Measurements from ENCODE around the gene TP53BP1.

TP53BP1 gene

DNA sequence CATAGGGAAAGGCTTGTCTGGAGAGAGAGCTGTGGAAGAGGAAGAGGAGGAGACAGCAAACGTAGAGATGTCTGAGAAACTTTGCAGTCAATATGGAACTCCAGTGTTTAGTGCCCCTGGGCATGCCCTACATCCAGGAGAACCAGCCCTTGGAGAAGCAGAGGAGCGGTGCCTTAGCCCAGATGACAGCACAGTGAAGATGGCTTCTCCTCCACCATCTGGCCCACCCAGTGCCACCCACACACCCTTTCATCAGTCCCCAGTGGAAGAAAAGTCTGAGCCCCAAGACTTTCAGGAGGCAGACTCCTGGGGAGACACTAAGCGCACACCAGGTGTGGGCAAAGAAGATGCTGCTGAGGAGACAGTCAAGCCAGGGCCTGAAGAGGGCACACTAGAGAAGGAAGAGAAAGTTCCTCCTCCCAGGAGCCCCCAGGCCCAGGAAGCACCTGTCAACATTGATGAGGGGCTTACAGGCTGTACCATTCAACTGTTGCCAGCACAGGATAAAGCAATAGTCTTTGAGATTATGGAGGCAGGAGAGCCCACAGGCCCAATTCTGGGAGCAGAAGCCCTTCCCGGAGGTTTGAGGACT is 31.4 kb upstream of the TP53BP1 start:
- no peaks in the 10 kb centered on the region for H3K79me2 ChIP-seq (ENCODE audit: low read length)
- DNase-seq: peak; percentile 36
- no peaks in the 10 kb centered on the region; the same call in 1 of the 2 replicates for H3K27me3 ChIP-seq (replicated peaks; ENCODE audit: insufficient read depth, low read length)
- H3K4me3 ChIP-seq (ENCODE audit: low read length): no peak overlapping the region
- H3K27ac ChIP-seq (ENCODE audit: low read length): no peak overlapping the region
- no peaks in the 10 kb centered on the region for H3K9me2 ChIP-seq (replicated peaks; ENCODE audit: insufficient read depth, low read length)
- no peak overlapping the region for H3K9ac ChIP-seq (ENCODE audit: low read length)
- TF ChIP-seq EZH2 (optimal IDR thresholded peaks at IDR 0.05; ENCODE audit: low read depth, low read length): no peak
- peak; percentile 28 for TF ChIP-seq CTCF (IDR thresholded peaks at IDR 0.05; ENCODE audit: low read length)
- TF ChIP-seq EZH2phosphoT487 (IDR thresholded peaks at IDR 0.05; ENCODE audit: low read length): no peak
- H4K20me1 ChIP-seq (ENCODE audit: insufficient read depth, low read length): no peaks in the 10 kb centered on the region
- H3F3A ChIP-seq (ENCODE audit: insufficient read depth, low read length): no peaks in the 10 kb centered on the region
- H3K4me1 ChIP-seq (ENCODE audit: low read length): peaks cover 11% of the 10 kb centered on the region
- H3K4me2 ChIP-seq (ENCODE audit: low read depth, low read length): no peak overlapping the region
- H3K9me3 ChIP-seq (replicated peaks; ENCODE audit: insufficient read depth, low read length): no peaks in the 10 kb centered on the region
- H3K36me3 ChIP-seq (replicated peaks; ENCODE audit: insufficient read depth, low read length): no peaks in the 10 kb centered on the region
- peak overlapping the region; percentile 41; the same call in 1 of the 2 replicates for H2AFZ ChIP-seq (ENCODE audit: low read length)

DNA sequence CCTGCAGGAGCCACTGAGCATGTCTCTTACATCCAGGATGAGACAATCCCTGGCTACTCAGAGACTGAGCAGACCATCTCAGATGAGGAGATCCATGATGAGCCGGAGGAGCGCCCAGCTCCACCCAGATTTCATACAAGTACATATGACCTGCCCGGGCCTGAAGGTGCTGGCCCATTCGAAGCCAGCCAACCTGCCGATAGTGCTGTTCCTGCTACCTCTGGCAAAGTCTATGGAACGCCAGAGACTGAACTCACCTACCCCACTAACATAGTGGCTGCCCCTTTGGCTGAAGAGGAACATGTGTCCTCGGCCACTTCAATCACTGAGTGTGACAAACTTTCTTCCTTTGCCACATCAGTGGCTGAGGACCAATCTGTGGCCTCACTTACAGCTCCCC is 30.7 kb upstream of the TP53BP1 start:
- DNase-seq: no peak
- Histone ChIP-seq H2AFZ (ENCODE audit: low read length) (no peak overlapping the region), H3K9me3 (replicated peaks; ENCODE audit: insufficient read depth, low read length) (no peaks in the 10 kb centered on the region), H3K4me2 (ENCODE audit: low read depth, low read length) (no peak overlapping the region), H3K4me3 (ENCODE audit: low read length) (no peak overlapping the region), H3K9me2 (replicated peaks; ENCODE audit: insufficient read depth, low read length) (no peaks in the 10 kb centered on the region), H3K27me3 (replicated peaks; ENCODE audit: insufficient read depth, low read length) (peaks cover 4% of the 10 kb centered on the region; the same call in 1 of the 2 replicates), H3K36me3 (replicated peaks; ENCODE audit: insufficient read depth, low read length) (no peaks in the 10 kb centered on the region), H4K20me1 (ENCODE audit: insufficient read depth, low read length) (no peaks in the 10 kb centered on the region), H3K79me2 (ENCODE audit: low read length) (no peaks in the 10 kb centered on the region), H3F3A (ENCODE audit: insufficient read depth, low read length) (no peaks in the 10 kb centered on the region), H3K9ac (ENCODE audit: low read length) (no peak overlapping the region), H3K4me1 (ENCODE audit: low read length) (peaks cover 11% of the 10 kb centered on the region), H3K27ac (ENCODE audit: low read length) (no peak overlapping the region)
- TF ChIP-seq EZH2 (optimal IDR thresholded peaks at IDR 0.05; ENCODE audit: low read depth, low read length) (no peak), EZH2phosphoT487 (IDR thresholded peaks at IDR 0.05; ENCODE audit: low read length) (no peak), CTCF (IDR thresholded peaks at IDR 0.05; ENCODE audit: low read length) (no peak)

DNA sequence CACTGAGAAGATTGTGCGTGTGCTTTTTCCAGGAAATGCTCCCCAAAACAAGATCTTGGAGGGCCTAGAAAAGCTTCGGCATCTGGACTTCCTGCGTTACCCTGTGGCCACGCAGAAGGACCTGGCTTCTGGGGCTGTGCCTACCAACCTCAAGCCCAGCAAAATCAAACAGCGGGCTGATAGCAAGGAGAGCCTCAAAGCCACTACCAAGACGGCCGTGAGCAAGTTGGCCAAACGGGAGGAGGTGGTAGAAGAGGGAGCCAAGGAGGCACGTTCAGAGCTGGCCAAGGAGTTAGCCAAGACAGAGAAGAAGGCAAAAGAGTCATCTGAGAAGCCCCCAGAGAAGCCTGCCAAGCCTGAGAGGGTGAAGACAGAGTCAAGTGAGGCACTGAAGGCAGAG is 29.3 kb upstream of the TP53BP1 start:
- H3K4me1 ChIP-seq (ENCODE audit: low read length): peaks cover 11% of the 10 kb centered on the region
- H2AFZ ChIP-seq (ENCODE audit: low read length): no peak overlapping the region
- TF ChIP-seq CTCF (IDR thresholded peaks at IDR 0.05; ENCODE audit: low read length): no peak
- no peak for TF ChIP-seq EZH2 (optimal IDR thresholded peaks at IDR 0.05; ENCODE audit: low read depth, low read length)
- H3F3A ChIP-seq (ENCODE audit: insufficient read depth, low read length): no peaks in the 10 kb centered on the region
- H4K20me1 ChIP-seq (ENCODE audit: insufficient read depth, low read length): no peaks in the 10 kb centered on the region
- DNase-seq: no peak
- no peaks in the 10 kb centered on the region for H3K9me3 ChIP-seq (replicated peaks; ENCODE audit: insufficient read depth, low read length)
- H3K4me3 ChIP-seq (ENCODE audit: low read length): no peak overlapping the region
- H3K4me2 ChIP-seq (ENCODE audit: low read depth, low read length): no peak overlapping the region
- no peak overlapping the region for H3K27ac ChIP-seq (ENCODE audit: low read length)
- no peaks in the 10 kb centered on the region for H3K79me2 ChIP-seq (ENCODE audit: low read length)
- no peaks in the 10 kb centered on the region for H3K9me2 ChIP-seq (replicated peaks; ENCODE audit: insufficient read depth, low read length)
- H3K36me3 ChIP-seq (replicated peaks; ENCODE audit: insufficient read depth, low read length): no peaks in the 10 kb centered on the region
- H3K27me3 ChIP-seq (replicated peaks; ENCODE audit: insufficient read depth, low read length): peaks cover 4% of the 10 kb centered on the region; the same call in 1 of the 2 replicates
- H3K9ac ChIP-seq (ENCODE audit: low read length): no peak overlapping the region
